ENCODE measurements around the gene SLC25A42. TPM values are rescaled to one million over a fixed set of nuclear protein-coding genes. Genes with fewer than 3 reads are reported as not detected.
A peak's percentile ranks its signal among the peaks of the same experiment; 100 is the strongest.
"Not testable (repeated sequence)": the region's sequence is repeated elsewhere in the genome, so short reads cannot be mapped to it uniquely, and the experiment has no call there.

Gene SLC25A42
- total RNA-seq = 4.4 and 4.5 TPM in 2 replicates

GRCh38 chr19:19063183-19064097 is at the start of gene SLC25A42:
TSS of gene SLC25A42 (plus strand) at chr19:19063994. CDS start at chr19:19096125, 32,131 bp downstream.
- peak; percentile 100 for DNase-seq

GRCh38 chr19:19021115-19021514 is 42.7 kb upstream of the SLC25A42 start:
- no peak for DNase-seq

- DNase-seq = peak; percentile 22
Observed at GRCh38 chr19:19022380-19022961, 41.3 kb upstream of the SLC25A42 start.

GRCh38 chr19:19023376-19023775 is 40.4 kb upstream of the SLC25A42 start:
- DNase-seq = not testable (repeated sequence)

GRCh38 chr19:19025861-19026260 is 37.9 kb upstream of the SLC25A42 start:
- no peak for DNase-seq

GRCh38 chr19:19026299-19026971 is 37.4 kb upstream of the SLC25A42 start:
- DNase-seq = peak; percentile 43

GRCh38 chr19:19027228-19027627 is 36.6 kb upstream of the SLC25A42 start:
- no peak for DNase-seq

- DNase-seq = no peak
Observed at GRCh38 chr19:19028526-19028925, 35.3 kb upstream of the SLC25A42 start.

- no peak for DNase-seq
Observed at GRCh38 chr19:19031891-19032290, 31.9 kb upstream of the SLC25A42 start.

GRCh38 chr19:19032420-19033175 is 31.2 kb upstream of the SLC25A42 start:
- DNase-seq = peak; percentile 97

GRCh38 chr19:19033176-19033425 is 30.7 kb upstream of the SLC25A42 start:
- no peak for DNase-seq

GRCh38 chr19:19033426-19034203 is 30.2 kb upstream of the SLC25A42 start, which contains the start of the genes ARMC6 and SUGP2:
TSS of gene ARMC6 (plus strand) at chr19:19033603. CDS start at chr19:19034210, 607 bp downstream.
TSS of gene SUGP2 (minus strand) at chr19:19033517. CDS start at chr19:19031071, 2,446 bp downstream.
- DNase-seq = peak; percentile 92

- peak; percentile 75 for DNase-seq
Observed at GRCh38 chr19:19034204-19034624, 29.6 kb upstream of the SLC25A42 start.

- DNase-seq = no peak
Observed at GRCh38 chr19:19039901-19040300, 23.9 kb upstream of the SLC25A42 start.

GRCh38 chr19:19040417-19040816 is 23.4 kb upstream of the SLC25A42 start:
- DNase-seq = no peak

- DNase-seq = no peak
Observed at GRCh38 chr19:19042732-19043280, 21.0 kb upstream of the SLC25A42 start.

GRCh38 chr19:19043481-19043880 is 20.3 kb upstream of the SLC25A42 start:
- DNase-seq = no peak

GRCh38 chr19:19043881-19044280 is 19.9 kb upstream of the SLC25A42 start:
- no peak for DNase-seq

GRCh38 chr19:19049406-19049805 is 14.4 kb upstream of the SLC25A42 start:
- no peak for DNase-seq

- DNase-seq = no peak
Observed at GRCh38 chr19:19050104-19050503, 13.7 kb upstream of the SLC25A42 start.

- DNase-seq = no peak
Observed at GRCh38 chr19:19050731-19051130, 13.1 kb upstream of the SLC25A42 start.

Measured in dermis blood vessel endothelial cell (primary cell).